GM08714 (cell line): Measurements from ENCODE around the gene GYS1.
"Not testable (repeated sequence)": the region's sequence is repeated elsewhere in the genome, so short reads cannot be mapped to it uniquely, and the experiment has no call there.

ENCODE experiments used
- H3K4me3 ChIP-seq: fragments of 200-500 bp; sonication (Bioruptor generic); 2 replicates; pipeline ENCODE4 v1.5.1; 2014; ENCODE audit warnings: mild to moderate bottlenecking, low read length, inconsistent platforms
- ZNF274 ChIP-seq: IDR thresholded peaks from 2 replicates; pipeline ENCODE4 v1.6.1; 2012; ENCODE audit warnings: mild to moderate bottlenecking, low read depth, low read length

GYS1 gene

DNA sequence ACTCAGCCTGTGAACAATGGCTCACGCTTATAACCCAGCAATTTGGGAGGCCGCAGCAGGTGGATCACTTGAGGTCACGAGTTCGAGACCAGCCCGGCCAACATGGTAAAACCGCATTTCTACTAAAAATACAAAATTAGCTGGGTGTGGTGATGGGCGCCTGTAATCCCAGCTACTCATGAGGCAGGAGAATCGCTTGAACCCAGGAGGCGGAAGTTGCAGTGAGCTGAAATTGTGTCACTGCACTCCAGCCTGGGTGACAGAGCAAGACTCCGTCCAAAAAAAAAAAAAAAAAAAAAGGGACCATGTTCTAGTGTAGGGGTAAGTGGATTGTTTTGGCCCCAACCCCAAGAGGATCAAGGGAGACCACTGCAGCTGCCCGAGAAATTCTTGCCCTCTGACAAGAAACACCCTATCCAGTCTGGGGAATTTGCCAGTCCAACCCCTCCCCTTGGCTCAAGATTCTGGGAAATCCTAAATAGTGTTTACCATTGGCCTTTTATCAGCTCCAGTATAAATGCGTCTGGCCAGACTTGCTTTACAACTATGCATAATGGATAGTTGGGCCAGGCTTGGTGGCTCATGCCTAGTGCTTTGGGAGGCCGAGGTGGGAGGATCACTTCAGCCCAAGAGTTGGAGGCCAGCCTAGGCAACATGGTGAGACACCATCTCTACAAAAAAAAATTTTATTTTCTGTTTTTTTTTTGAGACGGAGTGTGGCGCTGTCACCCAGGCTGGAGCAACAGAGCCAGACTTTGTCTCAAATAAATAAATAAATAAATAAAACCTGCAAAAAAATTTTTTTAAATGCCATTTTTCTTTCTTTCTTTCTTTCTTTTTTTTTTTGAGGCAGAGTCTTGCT is 64.7 kb downstream of the GYS1 start:
- H3K4me3 ChIP-seq: no peak overlapping the region
- TF ChIP-seq ZNF274: no peak

DNA sequence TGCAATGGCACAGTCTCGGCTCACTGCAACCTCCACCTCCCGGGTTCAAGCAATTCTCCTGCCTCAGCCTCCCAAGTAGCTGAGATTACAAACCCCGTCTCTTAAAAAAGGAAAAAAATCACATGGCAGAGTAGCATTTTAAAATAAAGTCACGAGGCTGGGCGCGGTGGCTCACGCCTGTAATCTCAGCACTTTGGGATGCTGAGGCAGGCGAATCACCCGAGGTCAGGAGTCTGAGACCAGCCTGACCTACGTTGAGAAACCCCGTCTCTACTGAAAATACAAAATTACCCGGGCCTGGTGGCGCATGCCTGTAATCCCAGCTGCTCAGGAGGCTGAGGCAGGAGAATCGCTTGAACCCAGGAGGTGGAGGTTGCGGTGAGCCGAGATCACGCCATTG is 65.4 kb downstream of the GYS1 start:
- not testable (repeated sequence) for H3K4me3 ChIP-seq

DNA sequence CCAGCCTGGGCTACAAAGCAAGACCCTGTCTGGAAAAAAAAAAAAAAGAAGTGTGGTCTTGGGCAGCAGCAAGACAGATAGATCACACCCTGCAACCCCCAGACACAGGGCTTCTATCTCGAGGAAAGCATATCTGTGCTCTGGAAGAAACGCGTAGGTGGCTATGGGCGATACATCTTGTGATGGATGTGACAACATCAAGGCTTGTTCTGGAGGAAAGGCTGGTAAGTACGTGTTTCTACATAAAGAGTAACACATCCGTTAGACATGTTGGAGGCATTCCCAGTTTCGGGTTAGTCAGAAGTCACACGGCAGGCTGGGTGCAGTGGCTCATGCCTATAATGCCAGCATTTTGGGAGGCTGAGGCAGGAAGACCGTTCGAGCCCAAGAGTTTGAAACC is 66.2 kb downstream of the GYS1 start:
- no peak for TF ChIP-seq ZNF274
- H3K4me3 ChIP-seq: no peak overlapping the region

DNA sequence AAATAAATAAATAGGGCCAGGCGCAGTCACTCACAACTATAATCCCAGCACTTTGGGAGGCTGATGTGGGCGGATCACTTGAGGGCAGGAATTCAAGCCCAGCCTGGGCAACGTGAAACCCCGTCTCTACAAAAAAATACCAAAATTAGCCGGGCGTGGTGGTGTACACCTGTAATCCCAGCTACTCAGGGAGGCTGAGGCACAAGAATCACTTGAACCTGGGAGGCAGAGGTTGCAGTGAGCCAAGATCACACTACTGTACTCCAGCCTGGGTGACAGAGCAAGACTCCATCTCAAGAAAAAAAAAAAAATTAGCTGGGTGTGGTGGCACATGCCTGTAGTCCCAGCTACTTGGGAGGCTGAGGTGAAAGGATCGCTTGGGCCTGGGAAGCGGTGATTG is 67.2 kb downstream of the GYS1 start:
- H3K4me3 ChIP-seq: not testable (repeated sequence)

DNA sequence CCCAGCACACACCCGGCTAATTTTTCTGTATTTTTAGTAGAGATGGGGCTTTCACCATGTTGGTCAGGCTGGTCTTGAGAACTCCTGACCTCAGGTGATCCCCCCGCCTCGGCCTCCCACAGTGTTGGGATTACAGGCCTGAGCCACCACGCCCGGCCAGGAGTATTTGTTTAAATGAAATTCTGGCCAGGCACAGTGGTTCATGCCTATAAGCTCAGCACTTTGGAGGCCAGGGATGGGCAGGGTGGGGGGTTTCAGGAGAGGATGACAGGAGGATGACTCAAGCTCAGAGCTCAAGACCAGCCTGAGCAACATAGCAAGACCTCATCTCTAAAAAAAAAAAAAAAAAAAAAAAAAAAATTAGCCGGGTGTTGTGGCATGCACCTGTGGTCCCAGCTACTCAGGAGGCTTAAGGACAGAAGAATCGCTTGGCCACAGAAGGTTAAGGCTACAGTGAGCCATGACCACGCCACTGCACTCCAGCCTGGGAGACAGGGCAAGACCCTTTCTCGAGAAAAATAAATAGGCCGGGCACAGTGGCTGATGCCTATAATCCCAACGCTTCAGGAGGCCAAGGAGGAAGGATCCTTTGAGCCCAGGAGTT is 67.8 kb downstream of the GYS1 start:
- no peak overlapping the region for H3K4me3 ChIP-seq
- no peak for TF ChIP-seq ZNF274

DNA sequence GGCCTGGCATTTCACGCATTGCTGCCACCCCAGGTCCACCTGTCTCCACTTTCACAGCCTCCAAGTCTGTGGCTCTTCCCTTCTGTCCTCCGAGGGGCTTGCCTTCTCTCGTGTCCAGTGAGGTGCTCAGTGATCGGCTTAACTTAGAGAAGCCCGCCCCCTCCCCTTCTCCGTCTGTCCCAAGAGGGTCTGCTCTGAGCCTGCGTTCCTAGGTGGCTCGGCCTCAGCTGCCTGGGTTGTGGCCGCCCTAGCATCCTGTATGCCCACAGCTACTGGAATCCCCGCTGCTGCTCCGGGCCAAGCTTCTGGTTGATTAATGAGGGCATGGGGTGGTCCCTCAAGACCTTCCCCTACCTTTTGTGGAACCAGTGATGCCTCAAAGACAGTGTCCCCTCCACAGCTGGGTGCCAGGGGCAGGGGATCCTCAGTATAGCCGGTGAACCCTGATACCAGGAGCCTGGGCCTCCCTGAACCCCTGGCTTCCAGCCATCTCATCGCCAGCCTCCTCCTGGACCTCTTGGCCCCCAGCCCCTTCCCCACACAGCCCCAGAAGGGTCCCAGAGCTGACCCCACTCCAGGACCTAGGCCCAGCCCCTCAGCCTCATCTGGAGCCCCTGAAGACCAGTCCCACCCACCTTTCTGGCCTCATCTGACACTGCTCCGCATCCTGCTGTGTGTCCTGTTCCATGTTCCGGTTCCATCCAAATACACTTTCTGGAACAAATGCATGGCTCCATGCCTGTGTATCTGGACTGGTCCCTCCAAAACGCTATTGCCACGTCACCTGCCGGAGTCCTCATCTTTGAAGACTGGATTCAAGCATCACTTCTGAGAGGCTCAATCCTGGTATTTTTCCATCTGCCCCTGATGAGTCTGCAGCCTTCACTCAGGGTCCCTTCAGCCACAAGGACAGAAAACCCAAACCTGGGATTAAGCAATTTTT is 70.3 kb downstream of the GYS1 start:
- no peak for TF ChIP-seq ZNF274
- no peak overlapping the region for H3K4me3 ChIP-seq

DNA sequence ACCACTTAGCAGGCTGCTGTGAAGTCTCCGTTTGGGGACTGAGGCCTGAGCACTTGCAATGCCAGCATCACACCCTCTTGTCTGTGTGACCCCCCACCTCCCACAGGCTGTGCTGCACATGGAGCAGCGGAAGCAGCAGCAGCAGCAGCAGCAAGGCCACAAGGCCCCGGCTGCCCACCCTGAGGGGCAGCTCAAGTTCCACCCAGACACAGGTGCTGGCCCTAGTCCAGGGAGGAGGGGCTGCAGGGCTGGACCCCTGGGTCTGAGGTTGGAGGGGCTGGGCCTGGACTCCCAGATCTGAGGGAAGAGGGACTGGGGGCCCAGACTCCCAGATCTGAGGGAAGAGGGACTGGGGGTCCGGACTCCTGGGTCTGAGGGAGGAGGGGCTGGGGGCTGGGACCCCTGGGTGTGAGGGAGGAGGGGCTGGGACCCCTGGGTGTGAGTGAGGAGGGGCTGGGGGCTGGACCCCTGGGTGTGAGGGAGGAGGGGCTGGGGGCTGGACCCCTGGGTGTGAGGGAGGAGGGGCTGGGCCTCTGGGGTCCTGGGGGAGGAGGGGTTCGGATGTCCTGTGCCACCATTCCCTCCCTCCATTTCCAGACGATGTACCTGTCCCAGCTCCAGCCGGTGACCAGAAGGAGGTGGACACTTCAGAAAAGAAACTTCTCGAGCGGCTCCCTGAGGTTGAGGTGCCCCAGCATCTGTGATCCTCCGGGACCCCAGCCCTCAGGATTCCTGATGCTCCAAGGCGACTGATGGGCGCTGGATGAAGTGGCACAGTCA is 71.2 kb downstream of the GYS1 start:
- no peak for TF ChIP-seq ZNF274
- no peak overlapping the region for H3K4me3 ChIP-seq

DNA sequence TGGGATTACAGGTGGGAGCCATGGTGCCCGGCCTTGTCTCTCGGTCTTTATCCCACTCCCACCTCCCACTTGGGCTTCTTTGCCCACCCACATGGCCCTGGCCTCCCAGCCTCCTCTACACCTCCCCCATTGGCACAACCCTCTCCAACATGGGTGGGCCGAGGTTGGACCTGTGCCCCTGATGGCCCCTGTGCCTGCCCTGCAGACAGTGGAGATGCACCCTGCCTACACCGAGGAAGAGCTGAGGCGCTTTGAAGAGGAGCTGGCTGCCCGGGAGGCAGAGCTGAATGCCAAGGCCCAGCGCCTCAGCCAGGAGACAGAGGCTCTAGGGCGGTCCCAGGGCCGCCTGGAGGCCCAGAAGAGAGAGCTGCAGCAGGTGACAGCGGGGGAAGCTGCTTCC is 72.2 kb downstream of the GYS1 start:
- H3K4me3 ChIP-seq: no peak overlapping the region
- TF ChIP-seq ZNF274: no peak

DNA sequence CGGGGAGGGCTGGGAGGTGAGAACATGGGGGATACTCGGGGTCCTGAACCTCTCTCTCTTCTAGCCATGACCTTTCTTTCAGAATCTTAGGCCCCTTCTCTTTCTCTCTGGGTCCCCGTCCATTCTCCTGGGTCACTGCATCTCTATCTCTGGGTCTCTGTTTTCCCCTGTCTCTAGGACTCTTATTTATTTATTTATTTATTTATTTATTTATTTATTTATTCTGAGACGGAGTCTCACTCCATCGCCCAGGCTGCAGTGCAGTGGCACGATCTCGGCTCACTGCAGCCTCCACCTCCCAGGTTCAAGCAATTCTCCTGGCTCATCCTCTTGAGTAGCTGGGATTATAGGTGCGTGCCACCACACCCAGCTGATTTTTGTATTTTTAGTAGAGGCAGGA is 73.8 kb downstream of the GYS1 start:
- H3K4me3 ChIP-seq: not testable (repeated sequence)

DNA sequence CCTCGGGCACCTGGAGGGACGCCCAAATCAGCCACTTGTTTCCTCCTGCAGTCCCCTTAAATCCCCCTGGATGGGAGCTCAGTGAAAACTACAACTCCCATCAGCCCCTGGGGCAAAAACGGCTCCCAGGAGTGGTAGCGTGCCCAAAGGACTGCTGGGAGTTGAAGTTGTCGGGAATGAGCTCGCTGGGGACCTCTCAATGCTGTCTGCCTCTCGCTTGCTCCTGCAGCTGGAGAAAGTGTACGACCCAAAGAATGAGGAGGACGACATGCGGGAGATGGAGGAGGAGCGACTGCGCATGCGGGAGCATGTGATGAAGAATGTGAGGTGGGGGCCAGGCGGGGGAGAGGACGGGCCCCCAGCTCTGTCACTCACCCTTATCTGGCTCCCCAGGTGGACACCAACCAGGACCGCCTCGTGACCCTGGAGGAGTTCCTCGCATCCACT is 74.3 kb downstream of the GYS1 start:
- H3K4me3 ChIP-seq: no peak overlapping the region
- no peak for TF ChIP-seq ZNF274
